OCI-LY7 (cell line): Measurements from ENCODE around the gene GALNT14. TPM values are rescaled to one million over a fixed set of nuclear protein-coding genes. Genes with fewer than 3 reads are reported as not detected.

Source experiments
- BruUV-seq: library from RNA; stranded (reverse); fragments of 400-500 nt; replicated peaks from 2 replicates; lab custom pipeline; 2021; lab: Mats Ljungman, UMichigan
- CTCF ChIA-PET: fragments of 300-600 bp; sonication (Branson Sonifier 250); formaldehyde crosslinking; loops from one replicate; lab custom pipeline; 2022; ENCODE audit warnings: antibody characterized with exemption; ENCODE audit not compliant: unreplicated experiment; lab: Charles Lee
- POLR2A ChIA-PET: fragments of 300-600 bp; sonication (Branson Sonifier 250); formaldehyde crosslinking; loops from one replicate; lab custom pipeline; 2022; ENCODE audit warnings: antibody characterized with exemption; lab: Charles Lee
- DNase-seq: peaks from one replicate; pipeline ENCODE4 v3.0.0-alpha.2; 2015; ENCODE audit warnings: low spot score
- H2AFZ ChIP-seq: fragments of 200-600 bp; sonication (generic), shearing (Covaris generic); 2 replicates; pipeline ENCODE4 v1.6.1; 2014; ENCODE audit warnings: mild to moderate bottlenecking, antibody characterized with exemption, low read length, moderate library complexity
- H3K27ac ChIP-seq: fragments of 200-600 bp; sonication (generic); 2 replicates; pipeline ENCODE4 v1.5.1; 2014; ENCODE audit warnings: mixed run types, low read depth, mild to moderate bottlenecking, moderate library complexity, low read length, inconsistent platforms; ENCODE audit not compliant: poor library complexity, severe bottlenecking
- H3K36me3 ChIP-seq: fragments of 200-600 bp; sonication (generic); 2 replicates; pipeline ENCODE4 v1.6.1; 2014; ENCODE audit warnings: mild to moderate bottlenecking, antibody characterized with exemption, low read length, moderate library complexity, mixed read lengths; ENCODE audit not compliant: insufficient read depth
- H3K4me1 ChIP-seq: fragments of 200-600 bp; sonication (generic); 2 replicates; pipeline ENCODE4 v1.5.1; 2014; ENCODE audit warnings: mild to moderate bottlenecking, low read length; ENCODE audit not compliant: insufficient read depth, poor library complexity, severe bottlenecking
- H3K4me2 ChIP-seq: fragments of 200-600 bp; sonication (generic); 2 replicates; pipeline ENCODE4 v1.6.1; 2014; ENCODE audit warnings: mild to moderate bottlenecking, low read length
- H3K4me3 ChIP-seq: fragments of 200-600 bp; sonication (generic); 2 replicates; pipeline ENCODE4 v1.5.1; 2014; ENCODE audit warnings: mild to moderate bottlenecking, low read depth, low read length; ENCODE audit not compliant: poor library complexity, severe bottlenecking
- H3K79me2 ChIP-seq: fragments of 200-600 bp; sonication (generic); 2 replicates; pipeline ENCODE4 v1.6.1; 2016; ENCODE audit warnings: low read depth, mild to moderate bottlenecking, low read length, moderate library complexity, mixed read lengths; ENCODE audit not compliant: insufficient read depth
- H3K9me2 ChIP-seq: fragments of 200-600 bp; sonication (generic); 2 replicates; pipeline ENCODE4 v1.6.1; 2016; ENCODE audit warnings: mild to moderate bottlenecking, low read length, mixed read lengths; ENCODE audit not compliant: insufficient read depth
- H3K9me3 ChIP-seq: fragments of 200-600 bp; sonication (generic); 2 replicates; pipeline ENCODE4 v1.6.1; 2014; ENCODE audit warnings: mild to moderate bottlenecking, mixed run types, low read length, mixed read lengths
- H4K20me1 ChIP-seq: fragments of 200-600 bp; sonication (generic); 2 replicates; pipeline ENCODE4 v1.6.1; 2014; ENCODE audit warnings: mild to moderate bottlenecking, antibody characterized with exemption, low read length, moderate library complexity, mixed read lengths; ENCODE audit not compliant: insufficient read depth
- EZH2phosphoT487 ChIP-seq: fragments of 200-600 bp; sonication (generic); IDR thresholded peaks from 2 replicates; pipeline ENCODE4 v1.6.1; 2018; ENCODE audit warnings: low read depth, borderline replicate concordance, mild to moderate bottlenecking, mixed run types, antibody characterized with exemption, low read length, moderate library complexity, mixed read lengths
- intact Hi-C: fragments of 100-400 bp; cut with micrococcal nuclease; formaldehyde crosslinking; loops from one replicate; pipeline ENCODE4 v1.10.0; 2022; ENCODE audit not compliant: unreplicated experiment
- total RNA-seq, 2 experiments: library from RNA; depleted of rRNA in 1 of 2; stranded (reverse); fragments of >200 nt in 1 of 2; shearing (Covaris generic) in 1 of 2; gene quantifications; 2 replicates each; pipeline ENCODE4 v1.2.3, GENCODE V29; 2014 to 2022
- TF ChIP-seq, protein P1 (sequence below): fragments of 200-600 bp; sonication (generic); conservative IDR thresholded peaks from 2 replicates; pipeline ENCODE4 v1.5.1; 2014; ENCODE audit warnings: mild to moderate bottlenecking, antibody characterized with exemption, low read length, moderate library complexity, mixed read lengths

GALNT14 gene
- total RNA-seq, 2 experiments from 2014 or later: 14.8 to 25.6 TPM

GRCh38 chr2:31016648-31017047, 121.6 kb downstream of the GALNT14 start:
- no peaks in the 10 kb centered on the region for H4K20me1 ChIP-seq
- no peaks in the 10 kb centered on the region for H3K79me2 ChIP-seq
- POLR2A ChIA-PET: no interaction called here
- TF ChIP-seq, protein P1, sequence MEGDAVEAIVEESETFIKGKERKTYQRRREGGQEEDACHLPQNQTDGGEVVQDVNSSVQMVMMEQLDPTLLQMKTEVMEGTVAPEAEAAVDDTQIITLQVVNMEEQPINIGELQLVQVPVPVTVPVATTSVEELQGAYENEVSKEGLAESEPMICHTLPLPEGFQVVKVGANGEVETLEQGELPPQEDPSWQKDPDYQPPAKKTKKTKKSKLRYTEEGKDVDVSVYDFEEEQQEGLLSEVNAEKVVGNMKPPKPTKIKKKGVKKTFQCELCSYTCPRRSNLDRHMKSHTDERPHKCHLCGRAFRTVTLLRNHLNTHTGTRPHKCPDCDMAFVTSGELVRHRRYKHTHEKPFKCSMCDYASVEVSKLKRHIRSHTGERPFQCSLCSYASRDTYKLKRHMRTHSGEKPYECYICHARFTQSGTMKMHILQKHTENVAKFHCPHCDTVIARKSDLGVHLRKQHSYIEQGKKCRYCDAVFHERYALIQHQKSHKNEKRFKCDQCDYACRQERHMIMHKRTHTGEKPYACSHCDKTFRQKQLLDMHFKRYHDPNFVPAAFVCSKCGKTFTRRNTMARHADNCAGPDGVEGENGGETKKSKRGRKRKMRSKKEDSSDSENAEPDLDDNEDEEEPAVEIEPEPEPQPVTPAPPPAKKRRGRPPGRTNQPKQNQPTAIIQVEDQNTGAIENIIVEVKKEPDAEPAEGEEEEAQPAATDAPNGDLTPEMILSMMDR: no peak
- no peak for TF ChIP-seq EZH2phosphoT487
- H3K4me2 ChIP-seq: no peak overlapping the region
- no TSS peak for BruUV-seq
- H3K27ac ChIP-seq: no peak overlapping the region
- intact Hi-C loops: no loop called here
- H3K9me2 ChIP-seq: no peaks in the 10 kb centered on the region
- H3K4me3 ChIP-seq: no peak overlapping the region
- no peak for DNase-seq
- no peak overlapping the region for H2AFZ ChIP-seq
- H3K36me3 ChIP-seq: no peaks in the 10 kb centered on the region
- no peaks in the 10 kb centered on the region for H3K4me1 ChIP-seq
- CTCF ChIA-PET: no interaction called here
- no peaks in the 10 kb centered on the region for H3K9me3 ChIP-seq

DNA sequence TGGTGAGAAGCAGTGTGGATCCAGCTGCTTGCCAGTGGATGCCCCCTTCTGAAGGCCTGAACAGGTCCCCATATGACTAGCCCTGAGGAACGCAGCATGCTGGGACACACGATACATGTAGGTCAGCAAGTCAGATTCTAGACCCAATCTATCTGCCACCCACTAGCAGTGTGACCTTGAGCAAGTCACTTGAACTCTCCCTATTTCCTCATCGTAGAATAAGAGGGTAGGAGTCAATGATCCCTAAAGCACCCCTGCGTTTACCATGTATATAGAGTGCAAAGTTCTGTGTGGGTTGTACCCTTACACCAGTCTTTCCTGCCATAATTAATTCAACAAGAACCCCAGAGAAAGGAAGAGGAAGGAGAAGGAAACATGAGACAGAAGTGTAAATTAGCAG, 123.7 kb downstream of the GALNT14 start:
- Histone ChIP-seq H3K9me3 (no peaks in the 10 kb centered on the region), H3K4me2 (no peak overlapping the region), H4K20me1 (no peaks in the 10 kb centered on the region), H3K4me3 (no peak overlapping the region), H3K4me1 (no peaks in the 10 kb centered on the region), H3K9me2 (no peaks in the 10 kb centered on the region), H3K36me3 (no peaks in the 10 kb centered on the region), H3K79me2 (no peaks in the 10 kb centered on the region), H3K27ac (no peak overlapping the region), H2AFZ (no peak overlapping the region)
- no peak for DNase-seq
- TF ChIP-seq, protein P1: no peak
- TF ChIP-seq EZH2phosphoT487: no peak
- intact Hi-C loops: no loop called here
- CTCF ChIA-PET: no interaction called here
- no TSS peak for BruUV-seq
- POLR2A ChIA-PET: no interaction called here

GRCh38 chr2:31013301-31013700, 124.9 kb downstream of the GALNT14 start:
- TF ChIP-seq, protein P1: no peak
- H3K36me3 ChIP-seq: no peaks in the 10 kb centered on the region
- CTCF ChIA-PET: no interaction called here

More at GRCh38 chr2:31013301-31013700, 124.9 kb downstream of the GALNT14 start:
- H3K9me3 ChIP-seq: no peaks in the 10 kb centered on the region
- no peak overlapping the region for H3K4me3 ChIP-seq
- intact Hi-C loops: no loop called here
- H3K27ac ChIP-seq: no peak overlapping the region
- H3K4me2 ChIP-seq: no peak overlapping the region
- H3K79me2 ChIP-seq: no peaks in the 10 kb centered on the region
- no peak for DNase-seq
- POLR2A ChIA-PET: interaction anchor here (1.0 kb wide), 1 partner anchor 20 kb away, joined by 3 read pairs; no protein-coding TSS in a partner anchor
- no peaks in the 10 kb centered on the region for H3K4me1 ChIP-seq
- no peaks in the 10 kb centered on the region for H4K20me1 ChIP-seq
- H3K9me2 ChIP-seq: no peaks in the 10 kb centered on the region
- no peak overlapping the region for H2AFZ ChIP-seq
- BruUV-seq: no TSS peak
